ENCODE measurements around the gene TNRC6C.
"Not testable (repeated sequence)": the region's sequence is repeated elsewhere in the genome, so short reads cannot be mapped to it uniquely, and the experiment has no call there.

The TNRC6C gene

GRCh38 chr17:77968788-77969187 lies 10.3 kb downstream of the TNRC6C start:
- no peaks in the 10 kb centered on the region for H3K36me3 ChIP-seq (ENCODE audit: control insufficient read depth, insufficient read depth, low read length)
- WGBS, 2 experiments (ENCODE audit: insufficient coverage in 2 of 2) = 100% methylated on average over 2 of the region's 3 CpGs; no CpG with 5 or more reads in 1 of the 2 experiments

DNA sequence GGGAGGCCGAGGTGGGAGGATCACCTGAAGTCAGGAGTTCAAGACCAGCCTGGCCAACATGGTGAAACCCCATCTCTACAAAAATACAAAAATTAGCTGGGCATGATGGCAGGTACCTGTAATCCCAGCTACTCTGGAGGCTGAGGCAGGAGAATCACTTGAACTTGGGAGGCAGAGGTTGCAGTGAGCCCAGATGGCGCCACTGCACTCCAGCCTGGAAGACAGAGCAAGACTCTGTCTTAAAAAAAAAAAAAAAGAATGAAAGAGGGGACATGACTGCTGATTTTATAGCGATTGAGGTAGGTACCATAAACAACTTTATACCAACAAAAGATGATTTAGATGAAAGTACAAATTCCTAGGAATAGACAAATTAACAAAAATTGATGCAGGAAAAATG lies 13.8 kb downstream of the TNRC6C start:
- WGBS, 2 experiments (ENCODE audit: insufficient coverage in 2 of 2) = 100% methylated on average over 1 of the region's 3 CpGs
- H3K4me1 ChIP-seq (ENCODE audit: control insufficient read depth, insufficient read depth, low read length, poor library complexity, severe bottlenecking); H3K9me3 ChIP-seq (ENCODE audit: control insufficient read depth, low read length); H3K4me3 ChIP-seq (ENCODE audit: extremely low read depth, insufficient read depth, low read length, poor library complexity, severe bottlenecking); H3K27ac ChIP-seq (ENCODE audit: low read depth, low read length, severe bottlenecking); H3K36me3 ChIP-seq (ENCODE audit: control insufficient read depth, insufficient read depth, low read length): not testable (repeated sequence)

More at GRCh38 chr17:77968788-77969187, 10.3 kb downstream of the TNRC6C start:
- H3K4me3 ChIP-seq (ENCODE audit: extremely low read depth, insufficient read depth, low read length, poor library complexity, severe bottlenecking) = no peak overlapping the region
- no peaks in the 10 kb centered on the region for H3K9me3 ChIP-seq (ENCODE audit: control insufficient read depth, low read length)
- H3K4me1 ChIP-seq (ENCODE audit: control insufficient read depth, insufficient read depth, low read length, poor library complexity, severe bottlenecking) = no peaks in the 10 kb centered on the region
- no peak overlapping the region for H3K27ac ChIP-seq (ENCODE audit: low read depth, low read length, severe bottlenecking)

DNA sequence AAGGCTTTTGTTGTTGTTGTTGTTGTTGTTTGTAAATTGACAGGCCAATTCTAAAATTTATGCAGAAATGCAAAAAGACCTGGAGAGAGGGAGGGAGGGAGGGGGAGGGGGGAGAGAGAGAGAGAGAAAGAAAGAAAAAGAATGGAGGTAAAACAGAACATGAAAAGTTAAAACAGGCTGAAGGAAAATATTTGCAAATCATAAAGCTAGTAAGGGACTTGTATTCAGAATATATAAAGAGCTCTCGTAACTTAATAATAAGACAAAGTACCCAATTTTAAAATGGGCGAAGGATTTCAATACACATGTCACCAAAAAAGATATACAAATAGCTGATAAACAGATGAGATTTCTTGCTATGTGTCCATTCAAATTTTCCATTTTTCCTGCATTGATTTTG lies 15.4 kb downstream of the TNRC6C start:
- Histone ChIP-seq H3K36me3 (ENCODE audit: control insufficient read depth, insufficient read depth, low read length) (no peaks in the 10 kb centered on the region), H3K27ac (ENCODE audit: low read depth, low read length, severe bottlenecking) (no peak overlapping the region), H3K9me3 (ENCODE audit: control insufficient read depth, low read length) (no peaks in the 10 kb centered on the region), H3K4me3 (ENCODE audit: extremely low read depth, insufficient read depth, low read length, poor library complexity, severe bottlenecking) (no peak overlapping the region), H3K4me1 (ENCODE audit: control insufficient read depth, insufficient read depth, low read length, poor library complexity, severe bottlenecking) (no peaks in the 10 kb centered on the region)
- no CpG with 5 or more reads among the region's 2 CpGs for WGBS, 2 experiments (ENCODE audit: insufficient coverage in 2 of 2)

DNA sequence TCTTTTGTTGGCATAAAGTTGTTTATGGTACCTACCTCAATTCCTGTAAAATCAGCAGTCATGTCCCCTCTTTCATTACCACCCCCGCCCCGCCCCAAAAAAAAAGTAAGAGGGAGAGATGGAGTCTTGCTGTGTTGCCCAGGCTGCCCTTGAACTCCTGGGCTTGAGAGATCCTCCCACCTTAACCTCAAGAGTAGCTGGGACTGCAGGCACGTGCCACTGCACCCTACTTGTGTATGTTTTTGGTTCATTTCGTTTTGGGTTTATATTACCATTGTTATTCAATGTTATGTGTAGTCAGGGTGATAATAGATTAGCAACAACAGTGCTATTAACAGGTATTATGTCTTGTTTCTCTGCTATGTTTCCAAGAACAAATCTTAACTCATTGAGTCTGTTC lies 15.9 kb downstream of the TNRC6C start:
- Histone ChIP-seq H3K4me1 (ENCODE audit: control insufficient read depth, insufficient read depth, low read length, poor library complexity, severe bottlenecking) (no peaks in the 10 kb centered on the region), H3K27ac (ENCODE audit: low read depth, low read length, severe bottlenecking) (no peak overlapping the region), H3K9me3 (ENCODE audit: control insufficient read depth, low read length) (no peaks in the 10 kb centered on the region)

GRCh38 chr17:77982430-77982829 lies 23.9 kb downstream of the TNRC6C start:
- H3K9me3 ChIP-seq (ENCODE audit: control insufficient read depth, low read length); H3K4me1 ChIP-seq (ENCODE audit: control insufficient read depth, insufficient read depth, low read length, poor library complexity, severe bottlenecking); H3K36me3 ChIP-seq (ENCODE audit: control insufficient read depth, insufficient read depth, low read length); H3K27ac ChIP-seq (ENCODE audit: low read depth, low read length, severe bottlenecking); H3K4me3 ChIP-seq (ENCODE audit: extremely low read depth, insufficient read depth, low read length, poor library complexity, severe bottlenecking): not testable (repeated sequence)
- 90 to 93% methylated on average over 2 to 4 of the region's 6 CpGs for WGBS, 2 experiments (ENCODE audit: insufficient coverage in 2 of 2)

More for the DNA sequence above, 15.9 kb downstream of the TNRC6C start:
- no peak overlapping the region for H3K4me3 ChIP-seq (ENCODE audit: extremely low read depth, insufficient read depth, low read length, poor library complexity, severe bottlenecking)
- no CpG with 5 or more reads among the region's 4 CpGs for WGBS, 2 experiments (ENCODE audit: insufficient coverage in 2 of 2)
- no peaks in the 10 kb centered on the region for H3K36me3 ChIP-seq (ENCODE audit: control insufficient read depth, insufficient read depth, low read length)

GRCh38 chr17:77990301-77990700 lies 31.8 kb downstream of the TNRC6C start:
- H3K4me3 ChIP-seq (ENCODE audit: extremely low read depth, insufficient read depth, low read length, poor library complexity, severe bottlenecking) = no peak overlapping the region
- H3K27ac ChIP-seq (ENCODE audit: low read depth, low read length, severe bottlenecking) = no peak overlapping the region
- H3K4me1 ChIP-seq (ENCODE audit: control insufficient read depth, insufficient read depth, low read length, poor library complexity, severe bottlenecking) = no peaks in the 10 kb centered on the region
- no peaks in the 10 kb centered on the region for H3K36me3 ChIP-seq (ENCODE audit: control insufficient read depth, insufficient read depth, low read length)
- 90 to 93% methylated on average over 2 to 3 of the region's 3 CpGs for WGBS, 2 experiments (ENCODE audit: insufficient coverage in 2 of 2)
- H3K9me3 ChIP-seq (ENCODE audit: control insufficient read depth, low read length) = no peaks in the 10 kb centered on the region

- not testable (repeated sequence) for H3K9me3 ChIP-seq (ENCODE audit: control insufficient read depth, low read length); H3K27ac ChIP-seq (ENCODE audit: low read depth, low read length, severe bottlenecking)
- 83 to 86% methylated on average over 7 of the region's 7 CpGs for WGBS, 2 experiments (ENCODE audit: insufficient coverage in 2 of 2)
These were observed 35.2 kb downstream of the TNRC6C start for GRCh38 chr17:77993735-77994134.

GRCh38 chr17:77995146-77995852 lies 36.8 kb downstream of the TNRC6C start:
- peaks cover 5% of the 10 kb centered on the region for H3K4me1 ChIP-seq (ENCODE audit: control insufficient read depth, insufficient read depth, low read length, poor library complexity, severe bottlenecking)
- no peaks in the 10 kb centered on the region for H3K9me3 ChIP-seq (ENCODE audit: control insufficient read depth, low read length)
- H3K4me3 ChIP-seq (ENCODE audit: extremely low read depth, insufficient read depth, low read length, poor library complexity, severe bottlenecking) = no peak overlapping the region
- no peaks in the 10 kb centered on the region for H3K36me3 ChIP-seq (ENCODE audit: control insufficient read depth, insufficient read depth, low read length)
- H3K27ac ChIP-seq (ENCODE audit: low read depth, low read length, severe bottlenecking) = no peak overlapping the region
- 80 to 91% methylated on average over 5 of the region's 6 CpGs for WGBS, 2 experiments (ENCODE audit: insufficient coverage in 2 of 2)

More at GRCh38 chr17:77993735-77994134, 35.2 kb downstream of the TNRC6C start:
- not testable (repeated sequence) for H3K36me3 ChIP-seq (ENCODE audit: control insufficient read depth, insufficient read depth, low read length); H3K4me3 ChIP-seq (ENCODE audit: extremely low read depth, insufficient read depth, low read length, poor library complexity, severe bottlenecking); H3K4me1 ChIP-seq (ENCODE audit: control insufficient read depth, insufficient read depth, low read length, poor library complexity, severe bottlenecking)

- H3K27ac ChIP-seq (ENCODE audit: low read depth, low read length, severe bottlenecking) = no peak overlapping the region
- no peaks in the 10 kb centered on the region for H3K9me3 ChIP-seq (ENCODE audit: control insufficient read depth, low read length)
- no peaks in the 10 kb centered on the region for H3K36me3 ChIP-seq (ENCODE audit: control insufficient read depth, insufficient read depth, low read length)
- H3K4me3 ChIP-seq (ENCODE audit: extremely low read depth, insufficient read depth, low read length, poor library complexity, severe bottlenecking) = no peak overlapping the region
- WGBS, 2 experiments (ENCODE audit: insufficient coverage in 2 of 2) = 90 to 96% methylated on average over 2 to 3 of the region's 3 CpGs
- H3K4me1 ChIP-seq (ENCODE audit: control insufficient read depth, insufficient read depth, low read length, poor library complexity, severe bottlenecking) = peaks cover 13% of the 10 kb centered on the region
These were observed 37.8 kb downstream of the TNRC6C start for GRCh38 chr17:77996256-77996655.

DNA sequence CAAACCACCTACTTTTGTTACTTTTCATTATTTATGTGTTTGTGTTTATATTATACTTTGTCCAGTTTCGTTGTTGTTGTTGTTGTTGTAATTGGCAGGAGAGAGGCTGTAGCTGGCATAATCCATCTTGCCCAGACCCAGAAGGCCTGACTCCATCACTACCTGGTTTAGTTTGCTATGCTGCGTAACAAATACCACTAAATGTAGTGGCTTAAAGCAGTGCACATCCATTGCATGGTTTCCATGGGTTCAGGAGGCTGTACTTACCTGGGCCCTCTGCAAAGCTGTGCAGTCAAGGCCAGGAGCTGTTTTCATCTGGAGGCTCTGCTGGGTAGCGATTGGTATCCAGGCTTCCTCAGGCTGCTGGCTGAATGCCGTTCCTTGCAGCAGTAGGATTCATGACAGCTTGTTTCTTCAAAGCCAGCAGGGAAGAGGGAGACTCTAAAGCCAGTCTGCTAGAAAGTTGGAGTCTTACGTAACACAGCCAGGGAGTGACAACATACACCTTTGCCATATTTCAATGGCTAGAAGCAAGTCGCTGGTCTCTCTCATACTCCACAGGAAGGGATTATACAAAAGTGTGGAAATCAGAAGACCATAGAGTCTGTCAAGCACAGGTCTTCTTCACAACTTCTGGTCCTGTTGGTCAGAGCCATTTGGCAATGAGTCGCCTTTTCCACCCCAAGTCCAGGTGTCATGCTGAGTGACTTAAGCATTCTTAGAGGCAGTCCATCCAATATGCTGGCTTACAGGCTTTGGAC lies 41.1 kb downstream of the TNRC6C start:
- Histone ChIP-seq H3K4me3 (ENCODE audit: extremely low read depth, insufficient read depth, low read length, poor library complexity, severe bottlenecking) (no peak overlapping the region), H3K4me1 (ENCODE audit: control insufficient read depth, insufficient read depth, low read length, poor library complexity, severe bottlenecking) (peaks cover 14% of the 10 kb centered on the region), H3K36me3 (ENCODE audit: control insufficient read depth, insufficient read depth, low read length) (no peaks in the 10 kb centered on the region), H3K9me3 (ENCODE audit: control insufficient read depth, low read length) (no peaks in the 10 kb centered on the region), H3K27ac (ENCODE audit: low read depth, low read length, severe bottlenecking) (peak overlapping the region; percentile 36)
- WGBS, 2 experiments (ENCODE audit: insufficient coverage in 2 of 2) = 87% methylated on average over 5 to 6 of the region's 7 CpGs

GRCh38 chr17:78000341-78000740 lies 41.8 kb downstream of the TNRC6C start:
- H3K27ac ChIP-seq (ENCODE audit: low read depth, low read length, severe bottlenecking) = no peak overlapping the region
- 60% methylated on average over 1 of the region's 3 CpGs; no CpG with 5 or more reads in 1 of the 2 experiments for WGBS, 2 experiments (ENCODE audit: insufficient coverage in 2 of 2)
- H3K36me3 ChIP-seq (ENCODE audit: control insufficient read depth, insufficient read depth, low read length) = no peaks in the 10 kb centered on the region
- no peak overlapping the region for H3K4me3 ChIP-seq (ENCODE audit: extremely low read depth, insufficient read depth, low read length, poor library complexity, severe bottlenecking)
- no peaks in the 10 kb centered on the region for H3K9me3 ChIP-seq (ENCODE audit: control insufficient read depth, low read length)
- H3K4me1 ChIP-seq (ENCODE audit: control insufficient read depth, insufficient read depth, low read length, poor library complexity, severe bottlenecking) = peaks cover 14% of the 10 kb centered on the region

Measured in mesodermal cell (in vitro differentiated cells).